Activated CD8-positive, alpha-beta memory T cell treated with anti-CD3 and anti-CD28 coated beads, Interleukin-2, amount 10 ng/mL, durations not matched to agents 7 days and 5 days (primary cell): ENCODE results near the gene OMD. TPM values are rescaled to one million over a fixed set of nuclear protein-coding genes. Genes with fewer than 3 reads are reported as not detected.
"Not testable (repeated sequence)": the region's sequence is repeated elsewhere in the genome, so short reads cannot be mapped to it uniquely, and the experiment has no call there.

Experiments
- ATAC-seq: fragments of 150-1000 bp; cut with Tn5 transposase; one replicate; pipeline ENCODE4 v1.10.0; 2021; ENCODE audit warnings: moderate library complexity
- CTCF ChIA-PET: fragments of 350-600 bp; sonication (Branson Sonifier 250); formaldehyde crosslinking; loops from one replicate; lab custom pipeline; 2021; ENCODE audit warnings: antibody characterized with exemption; lab: Charles Lee
- DNase-seq: peaks from one replicate; pipeline ENCODE4 v3.0.0-alpha.2; 2020
- H3K27ac Mint-ChIP-seq: one replicate; pipeline ENCODE4 v1.8.0; 2021; ENCODE audit warnings: mild to moderate bottlenecking, mixed read lengths
- H3K27me3 Mint-ChIP-seq: one replicate; pipeline ENCODE4 v1.8.0; 2021; ENCODE audit warnings: mixed read lengths
- H3K36me3 Mint-ChIP-seq: one replicate; pipeline ENCODE4 v1.8.0; 2021; ENCODE audit warnings: mild to moderate bottlenecking, mixed read lengths
- H3K4me1 Mint-ChIP-seq: one replicate; pipeline ENCODE4 v1.8.0; 2021; ENCODE audit warnings: mixed read lengths
- H3K4me3 Mint-ChIP-seq: one replicate; pipeline ENCODE4 v1.8.0; 2021; ENCODE audit warnings: mild to moderate bottlenecking, moderate library complexity, mixed read lengths
- H3K9me3 Mint-ChIP-seq: one replicate; pipeline ENCODE4 v1.8.0; 2022; ENCODE audit warnings: low read depth, mixed read lengths
- total RNA-seq, 2 experiments: library from RNA; stranded (reverse); gene quantifications; one replicate each; pipeline ENCODE4 v1.2.3, GENCODE V29; 2021

Gene OMD
- total RNA-seq, 2 experiments from 2014 or later: not detected

DNA sequence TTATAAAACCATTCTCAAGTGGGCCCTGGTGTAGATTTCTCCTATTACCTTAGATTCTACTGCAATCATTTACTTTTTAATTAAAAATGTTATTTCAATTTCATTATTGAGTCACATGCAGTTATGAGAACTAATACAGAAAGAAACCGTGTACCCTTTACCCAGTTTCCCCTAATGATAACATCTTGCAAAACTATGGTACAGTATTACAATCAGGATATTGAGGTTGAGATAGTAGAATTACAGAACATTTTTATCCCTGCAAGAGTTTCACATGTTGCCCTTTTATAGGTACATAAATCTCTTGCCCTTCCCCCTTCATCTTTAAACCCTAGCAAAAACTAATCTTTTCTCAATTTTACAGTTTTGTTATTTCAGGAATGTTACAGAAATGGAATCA lies 11.0 kb upstream of the OMD start:
- Mint-ChIP-seq H3K27ac (no peak overlapping the region), H3K4me3 (no peak overlapping the region), H3K9me3 (no peaks in the 10 kb centered on the region), H3K36me3 (peaks cover 3% of the 10 kb centered on the region), H3K4me1 (peaks cover 8% of the 10 kb centered on the region), H3K27me3 (no peaks in the 10 kb centered on the region)
- ATAC-seq (no peak), DNase-seq (no peak)
- CTCF ChIA-PET: no interaction called here

DNA sequence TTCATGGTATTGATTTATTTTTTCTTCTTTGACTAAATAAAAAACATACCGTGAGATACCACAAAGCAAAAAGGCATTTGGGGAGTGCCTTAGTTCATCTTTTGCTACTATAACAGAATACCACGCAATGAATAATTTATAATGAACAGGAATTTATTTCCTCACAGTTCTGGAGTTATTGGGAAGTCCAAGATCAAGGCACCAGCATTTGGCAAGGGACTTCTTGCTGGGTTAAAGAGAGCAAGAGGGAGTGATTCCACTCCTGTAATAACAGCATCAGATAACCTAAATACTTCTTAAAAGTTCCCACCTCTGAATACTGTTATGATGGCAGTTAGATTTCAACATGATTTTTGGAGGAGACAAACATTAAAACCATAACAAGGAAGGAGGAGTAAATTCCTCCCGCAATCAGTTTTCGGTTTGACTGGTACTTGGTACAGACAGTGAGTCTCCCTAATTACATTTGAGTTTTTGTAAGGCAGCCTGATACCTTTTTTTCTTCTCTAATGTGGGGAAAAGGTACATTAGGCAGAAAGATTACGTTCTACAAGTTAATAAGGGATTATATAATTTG lies 8.8 kb upstream of the OMD start:
- no peaks in the 10 kb centered on the region for H3K27me3 Mint-ChIP-seq
- H3K27ac Mint-ChIP-seq: no peak overlapping the region
- peaks cover 1% of the 10 kb centered on the region for H3K4me1 Mint-ChIP-seq
- H3K4me3 Mint-ChIP-seq: no peak overlapping the region
- H3K9me3 Mint-ChIP-seq: no peaks in the 10 kb centered on the region
- DNase-seq (no peak), ATAC-seq (no peak)
- H3K36me3 Mint-ChIP-seq: peaks cover 3% of the 10 kb centered on the region
- CTCF ChIA-PET: no interaction called here

DNA sequence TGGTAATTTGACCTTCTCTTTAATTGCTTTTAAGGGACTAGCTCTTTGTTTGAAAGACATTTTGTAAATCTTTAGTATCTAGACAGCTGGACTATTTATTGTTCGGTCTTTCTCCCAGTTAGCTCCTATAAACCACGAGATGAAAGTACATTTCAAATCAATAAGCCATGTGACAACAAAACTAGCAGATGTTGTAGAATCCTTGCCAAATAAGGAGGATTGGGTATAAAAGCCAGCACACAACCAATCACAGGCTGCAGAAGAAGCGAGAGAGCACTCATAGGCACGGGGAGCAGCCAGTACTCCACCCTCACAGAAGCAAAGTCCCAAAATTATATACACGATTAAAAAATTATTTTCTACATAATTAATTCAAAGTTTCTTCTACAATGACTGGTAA lies 8.1 kb upstream of the OMD start:
- no peak overlapping the region for H3K27ac Mint-ChIP-seq
- peaks cover 3% of the 10 kb centered on the region for H3K36me3 Mint-ChIP-seq
- CTCF ChIA-PET: no interaction called here
- H3K4me3 Mint-ChIP-seq: no peak overlapping the region
- ATAC-seq (no peak), DNase-seq (no peak)
- no peaks in the 10 kb centered on the region for H3K27me3 Mint-ChIP-seq
- H3K4me1 Mint-ChIP-seq: peaks cover 1% of the 10 kb centered on the region
- H3K9me3 Mint-ChIP-seq: no peaks in the 10 kb centered on the region

DNA sequence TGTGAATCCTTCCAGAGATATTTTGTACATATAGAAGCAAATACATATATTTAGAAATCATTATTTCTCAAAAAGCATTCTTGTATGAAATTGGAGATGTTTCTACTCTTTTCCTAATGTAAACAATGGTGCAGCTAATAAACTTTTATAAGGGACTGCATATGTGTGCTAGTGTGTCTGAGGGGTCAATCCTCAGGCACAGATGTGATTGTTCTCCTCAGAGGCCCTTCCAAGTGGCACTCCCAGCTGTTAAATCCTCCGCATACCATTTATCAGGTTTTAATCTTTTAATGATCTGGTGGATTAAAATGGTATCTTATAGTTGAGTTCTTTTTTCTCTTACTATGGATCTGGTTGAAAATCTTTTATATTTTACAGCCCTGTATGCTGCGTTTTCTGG lies 5.6 kb upstream of the OMD start:
- Mint-ChIP-seq H3K4me3 (no peak overlapping the region), H3K27me3 (no peaks in the 10 kb centered on the region), H3K27ac (no peak overlapping the region), H3K9me3 (no peaks in the 10 kb centered on the region), H3K4me1 (peaks cover 3% of the 10 kb centered on the region), H3K36me3 (peaks cover 2% of the 10 kb centered on the region)
- DNase-seq (no peak), ATAC-seq (no peak)
- CTCF ChIA-PET: no interaction called here

DNA sequence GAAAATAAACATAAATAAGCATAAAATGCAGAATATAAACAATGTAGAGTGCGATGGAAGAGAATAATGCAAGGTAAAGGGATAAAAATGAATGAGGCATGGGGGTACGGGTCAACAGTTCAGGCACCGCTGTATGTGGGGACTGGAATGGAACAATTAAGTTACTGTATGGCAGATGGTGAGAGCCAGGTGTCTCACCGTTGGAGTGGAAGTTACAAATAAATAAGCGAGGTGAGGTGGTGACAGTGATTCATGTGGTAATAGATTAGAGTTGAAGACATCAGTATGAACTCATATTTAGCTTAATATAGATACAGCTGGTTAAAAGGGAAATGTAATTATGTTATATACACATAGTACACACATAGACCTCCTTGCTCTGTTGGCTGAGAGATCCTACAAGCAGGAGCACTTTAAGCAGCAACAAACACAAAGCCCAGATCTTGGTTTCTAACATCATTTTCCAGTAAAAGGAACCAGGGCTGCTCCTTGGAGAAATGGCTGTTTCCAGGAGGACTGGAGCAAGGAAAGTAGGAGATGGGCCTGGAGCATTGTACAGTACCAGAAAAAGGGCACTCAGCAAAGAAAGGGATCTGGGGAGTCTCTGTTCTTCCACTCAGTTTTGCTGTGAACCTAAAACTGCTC lies 2.4 kb upstream of the OMD start:
- ATAC-seq (no peak), DNase-seq (no peak)
- CTCF ChIA-PET: no interaction called here
- H3K9me3 Mint-ChIP-seq: no peaks in the 10 kb centered on the region
- H3K4me1 Mint-ChIP-seq: peaks cover 6% of the 10 kb centered on the region
- H3K27me3 Mint-ChIP-seq: no peaks in the 10 kb centered on the region
- H3K27ac Mint-ChIP-seq: no peak overlapping the region
- no peak overlapping the region for H3K4me3 Mint-ChIP-seq
- H3K36me3 Mint-ChIP-seq: peaks cover 2% of the 10 kb centered on the region

DNA sequence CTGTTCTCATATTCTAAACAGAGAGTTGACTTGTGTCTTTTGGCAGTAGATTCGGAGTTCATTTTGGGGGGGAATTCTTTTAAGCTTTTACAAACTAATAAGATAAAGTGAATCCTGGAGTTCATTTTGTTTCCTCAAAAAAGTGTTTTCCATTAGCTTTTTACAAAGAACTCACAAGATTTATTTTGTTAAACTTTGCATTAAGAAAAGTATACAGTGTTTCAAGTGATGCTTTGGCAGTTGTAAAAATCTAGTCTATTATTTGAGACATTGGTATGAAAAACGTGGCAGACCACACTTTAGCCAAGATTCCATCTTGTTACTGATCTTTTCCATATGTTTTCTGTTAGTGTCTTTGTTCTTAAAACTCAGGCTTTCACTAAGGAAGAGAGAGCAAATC lies 1.2 kb upstream of the OMD start:
- Mint-ChIP-seq H3K4me3 (no peak overlapping the region), H3K27ac (no peak overlapping the region), H3K9me3 (no peaks in the 10 kb centered on the region), H3K36me3 (peaks cover 4% of the 10 kb centered on the region), H3K27me3 (no peaks in the 10 kb centered on the region), H3K4me1 (peaks cover 6% of the 10 kb centered on the region)
- CTCF ChIA-PET: no interaction called here
- DNase-seq (no peak), ATAC-seq (no peak)

DNA sequence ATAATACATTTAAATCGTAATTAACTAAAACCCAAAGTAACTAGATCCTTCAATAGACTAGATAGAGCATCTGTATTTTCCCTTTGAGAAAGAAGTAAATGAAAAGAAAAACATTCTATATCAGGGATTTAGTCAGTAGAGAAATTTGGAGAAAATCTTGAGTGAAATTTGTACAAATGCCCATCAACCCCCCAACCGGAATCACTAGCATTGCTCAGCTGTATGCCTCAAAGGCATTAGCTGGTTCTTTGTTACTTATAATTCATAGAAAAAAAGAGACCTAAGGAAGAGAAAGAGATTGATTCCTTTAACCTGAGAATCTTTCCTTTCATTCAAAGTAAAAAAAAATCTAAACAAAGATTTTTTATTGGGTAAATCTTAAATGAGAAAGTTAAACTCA lies 659 bp downstream of the OMD start:
- CTCF ChIA-PET: no interaction called here
- ATAC-seq: no peak
- peaks cover 6% of the 10 kb centered on the region for H3K4me1 Mint-ChIP-seq

DNA sequence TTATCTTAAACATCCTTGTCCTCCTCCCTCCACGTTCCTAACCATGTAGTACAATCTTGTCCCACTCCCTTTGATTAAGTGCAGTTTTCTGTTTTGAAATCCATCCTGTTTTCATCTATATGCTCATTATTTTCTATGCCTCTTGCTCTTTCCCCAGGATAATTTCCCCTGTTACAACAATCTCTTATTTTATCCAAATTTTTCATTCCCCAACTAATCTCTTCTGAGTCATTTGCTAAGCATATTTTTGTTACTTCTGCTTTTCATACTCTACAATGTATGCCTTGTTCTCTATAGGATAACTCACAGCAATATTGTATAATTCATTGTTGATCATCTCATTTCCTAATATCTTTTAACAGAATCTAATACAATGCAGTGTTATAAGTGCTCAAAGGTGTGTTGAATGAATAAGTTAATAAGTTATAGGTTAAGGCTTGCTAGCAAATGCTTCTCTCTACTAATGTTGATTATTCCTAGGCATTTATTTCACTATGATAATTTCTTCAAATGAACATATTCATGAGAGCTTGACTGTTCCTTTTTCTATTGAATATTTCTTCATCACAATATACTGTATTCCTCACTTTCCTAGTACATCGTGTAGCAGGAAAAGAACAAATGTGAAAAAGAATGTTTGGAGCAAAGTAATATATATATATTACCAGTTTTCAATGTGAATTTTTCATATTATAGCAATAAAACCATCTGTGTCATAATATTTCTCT lies 1.5 kb downstream of the OMD start:
- peaks cover 4% of the 10 kb centered on the region for H3K36me3 Mint-ChIP-seq
- CTCF ChIA-PET: no interaction called here
- no peaks in the 10 kb centered on the region for H3K27me3 Mint-ChIP-seq
- H3K9me3 Mint-ChIP-seq: no peaks in the 10 kb centered on the region
- no peak for ATAC-seq
- no peak overlapping the region for H3K27ac Mint-ChIP-seq
- DNase-seq: no peak
- H3K4me3 Mint-ChIP-seq: no peak overlapping the region
- H3K4me1 Mint-ChIP-seq: peaks cover 6% of the 10 kb centered on the region

More for the DNA sequence above, 659 bp downstream of the OMD start:
- Mint-ChIP-seq H3K27ac (no peak overlapping the region), H3K4me3 (no peak overlapping the region), H3K36me3 (peaks cover 4% of the 10 kb centered on the region), H3K9me3 (no peaks in the 10 kb centered on the region), H3K27me3 (no peaks in the 10 kb centered on the region)
- no peak for DNase-seq

DNA sequence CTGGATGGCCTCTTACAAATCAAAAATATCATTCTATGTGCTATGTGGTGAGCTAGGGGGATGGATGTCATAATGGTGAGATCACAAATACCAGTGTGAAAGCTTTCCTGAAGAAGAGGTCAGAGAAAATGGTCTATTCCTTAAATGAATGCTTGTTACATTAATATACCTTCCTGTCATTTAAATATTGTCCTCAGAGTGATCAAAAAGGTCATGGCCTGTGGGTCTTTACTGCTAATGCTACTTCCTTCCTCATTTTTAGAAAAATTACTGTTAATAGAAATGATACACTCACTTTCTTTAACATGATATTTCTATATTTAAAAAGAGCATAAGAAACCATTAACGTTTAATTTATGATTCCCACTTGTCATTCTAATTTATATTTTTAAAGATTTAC lies 9.7 kb downstream of the OMD start:
- H3K27ac Mint-ChIP-seq: no peak overlapping the region
- no peaks in the 10 kb centered on the region for H3K36me3 Mint-ChIP-seq
- no peak for DNase-seq
- no peaks in the 10 kb centered on the region for H3K9me3 Mint-ChIP-seq
- no peaks in the 10 kb centered on the region for H3K4me1 Mint-ChIP-seq
- H3K4me3 Mint-ChIP-seq: no peak overlapping the region
- CTCF ChIA-PET: no interaction called here
- no peaks in the 10 kb centered on the region for H3K27me3 Mint-ChIP-seq
- ATAC-seq: no peak

DNA sequence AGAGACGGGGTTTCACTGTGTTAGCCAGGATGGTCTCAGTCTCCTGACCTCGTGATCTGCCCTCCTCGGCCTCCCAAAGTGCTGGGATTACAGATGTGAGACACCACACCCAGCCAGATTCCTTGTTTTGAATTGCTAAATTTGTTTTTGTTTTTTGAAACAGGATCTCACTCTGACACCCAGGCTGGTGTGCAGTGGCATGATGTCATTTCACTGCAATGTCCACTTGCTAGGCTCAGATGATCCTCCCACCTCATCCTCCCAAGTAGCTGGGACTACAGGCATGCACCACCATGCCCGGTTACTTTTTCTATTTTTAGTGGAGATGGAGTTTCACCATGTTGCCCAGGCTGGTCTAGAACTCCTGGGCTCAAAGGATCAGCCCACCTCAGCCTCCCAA lies 13.1 kb downstream of the OMD start:
- not testable (repeated sequence) for H3K4me3 Mint-ChIP-seq, ATAC-seq, H3K36me3 Mint-ChIP-seq, H3K27ac Mint-ChIP-seq, H3K9me3 Mint-ChIP-seq, DNase-seq, H3K27me3 Mint-ChIP-seq
- peaks cover 11% of the 10 kb centered on the region for H3K4me1 Mint-ChIP-seq
- CTCF ChIA-PET: interaction anchor here (0.9 kb wide), 1 partner anchor 65 kb away, joined by 3 read pairs; no protein-coding TSS in a partner anchor

DNA sequence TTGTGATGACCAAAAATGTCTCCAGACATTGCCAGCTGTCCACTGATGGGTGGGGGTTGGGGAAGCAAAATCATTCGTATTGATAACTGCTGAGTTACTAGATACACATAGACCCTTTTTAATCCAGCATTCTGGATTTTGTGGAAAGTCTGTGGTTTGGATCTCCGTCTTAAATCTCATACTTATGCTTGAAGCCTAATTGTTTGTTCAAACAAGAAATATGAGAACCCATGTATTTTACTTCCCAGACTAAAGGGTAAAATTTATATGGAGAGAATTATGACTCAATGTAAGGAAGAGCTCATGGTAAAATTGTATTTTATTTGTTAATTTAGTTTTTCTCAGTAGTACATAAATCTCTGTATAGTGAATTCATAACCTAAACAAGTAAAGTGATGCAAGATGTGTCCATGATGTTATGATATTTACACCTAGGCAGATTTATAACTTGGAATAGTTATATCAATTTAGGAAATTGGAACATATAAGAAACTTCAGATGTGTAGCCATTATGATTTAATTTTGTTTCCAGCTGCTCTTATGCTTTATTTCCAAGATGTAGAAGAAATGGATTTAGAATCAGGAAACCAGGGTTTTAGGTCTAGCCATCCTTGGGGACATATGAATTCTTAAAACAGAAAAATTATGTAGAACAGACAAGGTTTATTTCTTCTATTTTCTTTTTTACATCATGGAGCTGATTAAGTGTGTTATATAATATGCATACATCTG lies 15.4 kb downstream of the OMD start:
- peaks cover 4% of the 10 kb centered on the region for H3K36me3 Mint-ChIP-seq
- H3K4me3 Mint-ChIP-seq: no peak overlapping the region
- H3K27me3 Mint-ChIP-seq: no peaks in the 10 kb centered on the region
- CTCF ChIA-PET: no interaction called here
- no peak for ATAC-seq
- H3K27ac Mint-ChIP-seq: no peak overlapping the region
- no peak for DNase-seq
- peaks cover 20% of the 10 kb centered on the region for H3K4me1 Mint-ChIP-seq
- H3K9me3 Mint-ChIP-seq: no peaks in the 10 kb centered on the region

DNA sequence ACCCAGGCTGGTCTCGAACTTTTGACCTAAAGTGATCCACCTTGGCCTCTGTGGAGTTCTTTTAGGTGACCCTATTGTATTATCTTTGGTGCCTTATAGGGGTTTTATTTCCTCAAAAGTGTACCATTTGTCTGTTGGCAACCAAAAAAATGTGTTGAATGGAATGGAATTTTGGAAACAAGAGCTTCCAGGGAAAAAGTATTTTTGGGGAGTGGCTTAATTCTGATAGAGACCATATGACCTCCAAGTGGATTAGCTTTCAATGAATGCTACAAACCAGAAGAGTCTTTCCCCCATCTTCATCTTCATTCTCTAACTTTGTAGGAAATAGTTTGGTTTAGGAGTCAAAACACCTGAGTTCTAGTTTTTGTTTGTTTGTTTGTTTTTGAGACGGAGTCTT lies 16.5 kb downstream of the OMD start:
- CTCF ChIA-PET: no interaction called here
- Mint-ChIP-seq H3K4me1 (peaks cover 20% of the 10 kb centered on the region), H3K4me3 (no peak overlapping the region), H3K36me3 (peaks cover 4% of the 10 kb centered on the region), H3K27ac (no peak overlapping the region), H3K27me3 (no peaks in the 10 kb centered on the region), H3K9me3 (no peaks in the 10 kb centered on the region)
- DNase-seq (no peak), ATAC-seq (no peak)

DNA sequence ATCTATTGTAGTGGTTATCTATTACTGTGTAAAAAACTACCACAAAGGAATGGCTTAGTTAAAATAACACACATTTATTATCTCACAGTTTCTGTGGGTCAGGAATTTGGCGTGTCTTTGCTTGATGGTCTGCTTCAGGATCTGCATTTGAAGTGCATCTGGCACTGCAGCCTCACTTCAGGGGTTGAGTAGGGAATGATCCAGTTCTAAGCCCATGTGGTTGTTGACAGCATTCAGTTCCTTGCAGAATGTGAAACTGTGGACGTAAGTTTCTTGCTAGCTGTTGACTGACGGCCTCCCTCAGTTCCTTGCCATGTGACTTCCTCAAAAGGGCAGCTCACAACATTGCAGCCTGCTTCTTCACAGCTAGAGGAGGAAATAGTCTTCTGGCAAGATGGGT lies 17.8 kb downstream of the OMD start:
- H3K4me3 Mint-ChIP-seq: peak overlapping the region; percentile 40
- peak; percentile 86 for ATAC-seq
- no peaks in the 10 kb centered on the region for H3K9me3 Mint-ChIP-seq
- H3K27ac Mint-ChIP-seq: peak overlapping the region; percentile 68
- H3K4me1 Mint-ChIP-seq: peaks cover 20% of the 10 kb centered on the region
- DNase-seq: peak; percentile 59
- CTCF ChIA-PET: no interaction called here
- H3K36me3 Mint-ChIP-seq: peaks cover 4% of the 10 kb centered on the region
- H3K27me3 Mint-ChIP-seq: no peaks in the 10 kb centered on the region
